H1 (cell line): ENCODE results near the gene ZNF683. TPM values are rescaled to one million over a fixed set of nuclear protein-coding genes. Genes with fewer than 3 reads are reported as not detected.

ENCODE experiments used
- CTCF ChIA-PET: fragments of 300-600 bp; sonication (Branson Sonifier 250); formaldehyde crosslinking; loops from one replicate; lab custom pipeline; 2021; ENCODE audit not compliant: partially characterized antibody; lab: Charles Lee
- POLR2A ChIA-PET: fragments of 300-600 bp; sonication (Branson Sonifier 250); formaldehyde crosslinking; loops from one replicate; lab custom pipeline; 2021; ENCODE audit warnings: inconsistent platforms; ENCODE audit not compliant: partially characterized antibody; lab: Charles Lee
- DNase-seq, 2 experiments: peaks; one replicate each; pipeline versions ENCODE4 v3.0.0 to v3.0.0-alpha.2; 2010 to 2022; ENCODE audit warnings: low spot score in 2 of 2, low read depth in 1 of 2, mixed read lengths in 1 of 2
- FAIRE-seq: peaks from 2 replicates; lab custom pipeline; 2011; peaks lifted over from hg19 to GRCh38; lab: Jason Lieb, UNC
- H2AFZ ChIP-seq: 2 replicates; pipeline ENCODE4 v1.8.1; 2012; ENCODE audit warnings: low read length, inconsistent platforms
- H2AK5ac ChIP-seq: 2 replicates; pipeline ENCODE4 v1.6.1; 2013; ENCODE audit warnings: low read depth, low read length
- H2BK120ac ChIP-seq: replicated peaks from 2 replicates; pipeline ENCODE3; 2013; ENCODE audit warnings: low read depth, low read length, inconsistent platforms
- H2BK12ac ChIP-seq: 2 replicates; pipeline ENCODE4 v1.6.1; 2013; ENCODE audit warnings: low read depth, low read length
- H2BK15ac ChIP-seq: 2 replicates; pipeline ENCODE4 v1.6.1; 2013; ENCODE audit warnings: low read length
- H2BK20ac ChIP-seq: 2 replicates; pipeline ENCODE4 v1.6.1; 2013; ENCODE audit warnings: low read length
- H2BK5ac ChIP-seq: 2 replicates; pipeline ENCODE4 v1.6.1; 2013; ENCODE audit warnings: low read depth, low read length
- H3K14ac ChIP-seq: 2 replicates; pipeline ENCODE4 v1.6.1; 2013; ENCODE audit warnings: inconsistent platforms; ENCODE audit not compliant: insufficient read length
- H3K18ac ChIP-seq: 2 replicates; pipeline ENCODE4 v1.6.1; 2013; ENCODE audit warnings: low read length; ENCODE audit errors: extremely low read depth
- H3K23ac ChIP-seq: 2 replicates; pipeline ENCODE4 v1.6.1; 2013; ENCODE audit warnings: inconsistent platforms; ENCODE audit not compliant: insufficient read length
- H3K23me2 ChIP-seq: 2 replicates; pipeline ENCODE4 v1.6.1; 2013; ENCODE audit warnings: low read depth, low read length
- H3K27ac ChIP-seq: 2 replicates; pipeline ENCODE4 v1.6.1; 2011; ENCODE audit warnings: low read depth, low read length, inconsistent platforms
- H3K27me3 ChIP-seq, 4 experiments: replicated peaks in 1 of 4; 1 replicate in 1 of 4; 2 replicates in 3 of 4; pipeline versions ENCODE4 v1.6.1 to v1.8.1; 2011 to 2013; ENCODE audit warnings: low read length in 3 of 4, mild to moderate bottlenecking in 3 of 4, inconsistent platforms in 2 of 4, mixed read lengths in 2 of 4, moderate library complexity in 1 of 4; ENCODE audit not compliant: control insufficient read depth in 3 of 4, insufficient read depth in 3 of 4; ENCODE audit errors: extremely low read depth in 1 of 4
- H3K36me3 ChIP-seq, 4 experiments: 2 replicates each; pipeline versions ENCODE4 v1.6.1 to v1.8.1; 2011 to 2013; ENCODE audit warnings: mild to moderate bottlenecking in 4 of 4, low read length in 3 of 4, moderate library complexity in 2 of 4, control low read depth in 1 of 4, inconsistent platforms in 1 of 4; ENCODE audit not compliant: insufficient read depth in 4 of 4, control insufficient read depth in 2 of 4
- H3K4ac ChIP-seq: replicated peaks from 2 replicates; pipeline ENCODE3; 2013; ENCODE audit warnings: low read length, low read depth, mixed read lengths, inconsistent platforms; ENCODE audit not compliant: insufficient read length
- H3K4me1 ChIP-seq, 4 experiments: replicated peaks in 1 of 4; 1 replicate in 1 of 4; 2 replicates in 3 of 4; pipeline versions ENCODE4 v1.6.1 to v1.8.1; 2011 to 2013; ENCODE audit warnings: low read length in 3 of 4, inconsistent platforms in 2 of 4, mixed read lengths in 1 of 4; ENCODE audit not compliant: insufficient read depth in 4 of 4, control insufficient read depth in 3 of 4
- H3K4me2 ChIP-seq, 2 experiments: 2 replicates each; pipeline versions ENCODE4 v1.6.1 to v1.8.1; 2011 to 2013; ENCODE audit warnings: low read depth in 2 of 2, low read length in 2 of 2, control low read depth in 1 of 2, inconsistent platforms in 1 of 2, mild to moderate bottlenecking in 1 of 2; ENCODE audit not compliant: insufficient read depth in 1 of 2
- H3K4me3 ChIP-seq, 4 experiments: fragments of 200-600, 300-600 bp in 1 of 4; sonication (generic), shearing (Covaris generic), sonication (Bioruptor Twin) in 1 of 4; 2 replicates each; pipeline versions ENCODE4 v1.5.1 to v1.8.1; 2011 to 2016; ENCODE audit warnings: low read length in 4 of 4, low read depth in 3 of 4, control low read depth in 2 of 4, inconsistent platforms in 2 of 4, mild to moderate bottlenecking in 2 of 4, mixed read lengths in 1 of 4, moderate library complexity in 1 of 4; ENCODE audit not compliant: insufficient read depth in 2 of 4; ENCODE audit errors: extremely low read depth in 1 of 4
- H3K56ac ChIP-seq: replicated peaks from 2 replicates; pipeline ENCODE3; 2013; ENCODE audit warnings: low read depth, mild to moderate bottlenecking, mixed read lengths, low read length, inconsistent platforms; ENCODE audit not compliant: insufficient read length
- H3K79me1 ChIP-seq: 2 replicates; pipeline ENCODE4 v1.6.1; 2013; ENCODE audit warnings: low read depth, low read length, control low read depth
- H3K79me2 ChIP-seq, 2 experiments: 2 replicates each; pipeline versions ENCODE4 v1.6.1 to v1.8.1; 2012 to 2013; ENCODE audit warnings: low read length in 2 of 2, mild to moderate bottlenecking in 2 of 2, inconsistent platforms in 1 of 2; ENCODE audit not compliant: insufficient read depth in 2 of 2, control insufficient read depth in 1 of 2
- H3K9ac ChIP-seq, 4 experiments: replicated peaks in 1 of 4; 1 replicate in 1 of 4; 2 replicates in 3 of 4; pipeline versions ENCODE4 v1.6.1 to v1.8.1; 2011 to 2013; ENCODE audit warnings: low read depth in 3 of 4, low read length in 3 of 4, control low read depth in 2 of 4, mild to moderate bottlenecking in 2 of 4, moderate library complexity in 2 of 4, inconsistent platforms in 1 of 4; ENCODE audit errors: extremely low read depth in 1 of 4
- H3K9me3 ChIP-seq, 2 experiments: 2 replicates each; pipeline versions ENCODE4 v1.6.1 to v1.8.1; 2012 to 2013; ENCODE audit warnings: mild to moderate bottlenecking in 2 of 2, moderate library complexity in 2 of 2, control low read depth in 1 of 2, inconsistent platforms in 1 of 2, low read depth in 1 of 2, low read length in 1 of 2, mixed read lengths in 1 of 2; ENCODE audit not compliant: insufficient read depth in 2 of 2
- H4K20me1 ChIP-seq, 2 experiments: replicated peaks in 1 of 2; 2 replicates each; pipeline versions ENCODE3 to v1.8.1; 2011 to 2013; ENCODE audit warnings: inconsistent platforms in 2 of 2, low read length in 2 of 2, mild to moderate bottlenecking in 1 of 2; ENCODE audit not compliant: insufficient read depth in 2 of 2, control insufficient read depth in 1 of 2
- H4K5ac ChIP-seq: 2 replicates; pipeline ENCODE4 v1.6.1; 2013; ENCODE audit warnings: low read length, low read depth, mixed read lengths, inconsistent platforms; ENCODE audit not compliant: insufficient read length
- H4K8ac ChIP-seq: 2 replicates; pipeline ENCODE4 v1.8.0; 2013; ENCODE audit warnings: mild to moderate bottlenecking, moderate library complexity, low read length, inconsistent platforms; ENCODE audit not compliant: insufficient read depth; ENCODE audit errors: extremely low read depth
- H4K91ac ChIP-seq: replicated peaks from 2 replicates; pipeline ENCODE3; 2013; ENCODE audit warnings: low read length, mixed read lengths, inconsistent platforms; ENCODE audit not compliant: insufficient read length
- BRCA1 ChIP-seq: IDR thresholded peaks from 2 replicates; pipeline ENCODE4 v1.6.1; 2012; ENCODE audit warnings: low read depth, low read length, improper control_type of control experiment
- CHD1 ChIP-seq: IDR thresholded peaks from 2 replicates; pipeline ENCODE4 v1.6.1; 2012; ENCODE audit warnings: low read depth, low read length, improper control_type of control experiment
- EGR1 ChIP-seq: IDR thresholded peaks from 2 replicates; pipeline ENCODE4 v1.6.1; 2011; ENCODE audit warnings: low read depth, low read length, borderline replicate concordance
- JUND ChIP-seq: IDR thresholded peaks from 2 replicates; pipeline ENCODE4 v1.6.1; 2011; ENCODE audit warnings: mild to moderate bottlenecking, improper control_type of control experiment, low read length
- NANOG ChIP-seq: IDR thresholded peaks from 2 replicates; pipeline ENCODE4 v1.6.1; 2011; ENCODE audit warnings: low read length, low read depth, mild to moderate bottlenecking, inconsistent platforms; ENCODE audit not compliant: insufficient read depth, poor library complexity, severe bottlenecking
- POU5F1 ChIP-seq: IDR thresholded peaks from 2 replicates; pipeline ENCODE4 v1.6.1; 2011; ENCODE audit warnings: low read depth, mild to moderate bottlenecking, low read length, moderate library complexity
- USF2 ChIP-seq: IDR thresholded peaks from 2 replicates; pipeline ENCODE4 v1.6.1; 2011; ENCODE audit warnings: low read length, improper control_type of control experiment
- WGBS, 2 experiments: shearing (Covaris generic) in 1 of 2; methylation state at CpG; one replicate each; pipeline versions ENCODE4 v1.1.6 to v1.1.7; 2013 to 2015; ENCODE audit warnings: low lambda C conversion rate in 2 of 2, mixed read lengths in 2 of 2, inconsistent platforms in 1 of 2, low coverage in 1 of 2, missing lambda C conversion rate in 1 of 2; ENCODE audit not compliant: insufficient replicate concordance in 2 of 2, insufficient coverage in 1 of 2, insufficient read length in 1 of 2; ENCODE audit errors: extremely low coverage in 1 of 2, missing lambda C conversion rate in 1 of 2; 5-methylcytosine and 5-hydroxymethylcytosine counted together
- polyA plus RNA-seq, 7 experiments: library from polyadenylated mRNA; depleted of rRNA in 3 of 7; stranded (reverse) in 5 of 7; unstranded in 2 of 7; fragments of >200 nt in 5 of 7; fragments of 200-250 nt in 2 of 7; gene quantifications; 1 replicate in 5 of 7; 2 replicates in 1 of 7; 4 replicates in 1 of 7; pipeline versions ENCODE4 v1.2.1 to v1.2.3, GENCODE V29; 2011 to 2013; ENCODE audit warnings: missing spikeins in 2 of 7, mixed read lengths in 2 of 7
- total RNA-seq: library from RNA; stranded (reverse); fragmentation: NEBNext Ultra II Directional; extraction: Animal tissue kit (Norgen Biotek cat#: 25700); gene quantifications from 2 replicates; pipeline ENCODE4 v1.2.1, GENCODE V29; 2021

Gene ZNF683
- total and polyA plus RNA-seq, 2 of the 8 experiments (the other 6 are each of a cell fraction or from before 2014, with no cell fraction given), result not detected

GRCh38 chr1:26318338-26319064 is 54.0 kb downstream of the ZNF683 start:
- Histone ChIP-seq H3K56ac (no peak overlapping the region), H2BK12ac (peak overlapping the region; percentile 68; the same call in 1 of the 2 replicates), H3K79me2 (no peaks in the 10 kb centered on the region), H3K9ac (no peak overlapping the region), H3K4me2 (0 out of 4 replicates have a peak overlapping the region, but pooled peaks of 1 of the 2 experiments have one; percentile 24), H3K36me3 (peaks cover 3 to 8% (median 6%) of the 10 kb centered on the region in 4 experiments; a peak in 5 of 8 replicates), H3K9me3 (no peaks in the 10 kb centered on the region), H3K79me1 (no peaks in the 10 kb centered on the region), H2BK15ac (peak overlapping the region; percentile 20; the same call in 1 of the 2 replicates), H2BK120ac (no peak overlapping the region), H3K23ac (no peak overlapping the region), H3K27me3 (no peaks in the 10 kb centered on the region), H4K5ac (no peak overlapping the region), H2AFZ (no peak overlapping the region), H4K91ac (peak overlapping the region; percentile 41), H2BK5ac (no peak overlapping the region; the same call in 1 of the 2 replicates), H3K4ac (no peak overlapping the region), H3K4me1 (peaks cover 4 to 16% (median 8%) of the 10 kb centered on the region in 4 experiments), H4K8ac (0 out of 2 replicates have a peak overlapping the region, but pooled peaks have one; percentile 51), H3K27ac (no peak overlapping the region), H3K4me3 (no peak overlapping the region), H3K23me2 (no peaks in the 10 kb centered on the region), H3K18ac (0 out of 2 replicates have a peak overlapping the region, but pooled peaks have one; percentile 19), H2AK5ac (no peak overlapping the region), H4K20me1 (no peaks in the 10 kb centered on the region), H2BK20ac (no peak overlapping the region), H3K14ac (no peak overlapping the region)
- CTCF ChIA-PET, result interaction anchor here (0.6 to 57.0 kb wide), 17 partner anchors 8 to 227 kb away, joined by 3 to 1530 read pairs (median 3); partner anchors contain the start of genes CATSPER4, CEP85, SH3BGRL3 and UBXN11
- DNase-seq (no peak), FAIRE-seq (no peak)
- 87% methylated on average over 9 of the region's 9 CpGs; no CpG with 5 or more reads in 1 of the 2 experiments for WGBS, 2 experiments
- POLR2A ChIA-PET, result interaction anchor here (0.7 to 5.0 kb wide), 18 partner anchors 11 to 153 kb away, joined by 3 to 29 read pairs (median 5); partner anchors contain the start of genes HMGN2, LIN28A, SH3BGRL3 and UBXN11
- no peak for TF ChIP-seq BRCA1
- no peak for TF ChIP-seq NANOG
- no peak for TF ChIP-seq CHD1
- TF ChIP-seq JUND, result no peak
- no peak for TF ChIP-seq POU5F1
- TF ChIP-seq USF2, result no peak
- no peak for TF ChIP-seq EGR1
